ENCODE results near the gene BGN.

DNA sequence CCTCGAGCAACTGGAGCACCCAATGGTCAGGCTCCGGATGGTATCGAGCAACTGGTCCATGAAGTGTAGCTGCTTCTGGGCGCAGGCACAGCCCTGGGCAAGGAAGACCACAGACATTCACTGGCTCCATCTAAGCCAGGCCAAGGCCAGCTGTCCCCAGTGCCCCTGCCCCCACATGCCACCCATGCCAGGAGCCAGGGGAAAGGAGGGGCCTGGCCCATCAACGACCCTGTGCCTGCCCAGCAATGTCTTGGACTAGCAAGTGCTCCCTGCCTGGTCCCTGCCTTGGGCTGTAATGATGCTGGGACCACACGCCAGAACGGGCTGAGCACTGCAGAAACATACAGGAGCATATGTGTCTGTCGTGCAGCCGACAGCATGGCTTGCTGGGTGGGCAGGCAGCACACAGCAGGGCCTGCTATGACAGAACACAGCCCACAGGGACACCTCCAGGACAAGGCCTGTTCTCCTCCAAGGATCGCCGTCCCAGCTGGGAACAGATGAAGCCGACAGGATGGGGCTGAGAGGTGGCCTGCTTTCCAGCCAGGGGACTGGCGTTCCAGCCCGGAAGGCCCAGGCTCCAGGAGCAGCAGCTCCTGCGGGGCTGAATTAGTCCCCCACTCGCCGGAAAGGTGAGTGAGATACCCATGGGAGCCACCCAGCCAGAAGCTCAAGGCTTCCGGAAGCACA lies 37.5 kb upstream of the BGN start:
- TF ChIP-seq, protein P1, sequence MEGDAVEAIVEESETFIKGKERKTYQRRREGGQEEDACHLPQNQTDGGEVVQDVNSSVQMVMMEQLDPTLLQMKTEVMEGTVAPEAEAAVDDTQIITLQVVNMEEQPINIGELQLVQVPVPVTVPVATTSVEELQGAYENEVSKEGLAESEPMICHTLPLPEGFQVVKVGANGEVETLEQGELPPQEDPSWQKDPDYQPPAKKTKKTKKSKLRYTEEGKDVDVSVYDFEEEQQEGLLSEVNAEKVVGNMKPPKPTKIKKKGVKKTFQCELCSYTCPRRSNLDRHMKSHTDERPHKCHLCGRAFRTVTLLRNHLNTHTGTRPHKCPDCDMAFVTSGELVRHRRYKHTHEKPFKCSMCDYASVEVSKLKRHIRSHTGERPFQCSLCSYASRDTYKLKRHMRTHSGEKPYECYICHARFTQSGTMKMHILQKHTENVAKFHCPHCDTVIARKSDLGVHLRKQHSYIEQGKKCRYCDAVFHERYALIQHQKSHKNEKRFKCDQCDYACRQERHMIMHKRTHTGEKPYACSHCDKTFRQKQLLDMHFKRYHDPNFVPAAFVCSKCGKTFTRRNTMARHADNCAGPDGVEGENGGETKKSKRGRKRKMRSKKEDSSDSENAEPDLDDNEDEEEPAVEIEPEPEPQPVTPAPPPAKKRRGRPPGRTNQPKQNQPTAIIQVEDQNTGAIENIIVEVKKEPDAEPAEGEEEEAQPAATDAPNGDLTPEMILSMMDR (conservative IDR thresholded peaks at IDR 0.05; ENCODE audit: low read length) = no peak
- no peak for TF ChIP-seq EZH2phosphoT487 (IDR thresholded peaks at IDR 0.05; ENCODE audit: borderline replicate concordance, low read depth, low read length)
